HG02678 (cell line): ENCODE measurements around the gene SIGLEC7.

Experiments used
- ATAC-seq: cut with Tn5 transposase; IDR thresholded peaks from one replicate; pipeline ENCODE4 v1.9.1; 2021; ENCODE audit warnings: mild to moderate bottlenecking, moderate library complexity; ENCODE audit not compliant: unreplicated experiment

The SIGLEC7 gene

DNA sequence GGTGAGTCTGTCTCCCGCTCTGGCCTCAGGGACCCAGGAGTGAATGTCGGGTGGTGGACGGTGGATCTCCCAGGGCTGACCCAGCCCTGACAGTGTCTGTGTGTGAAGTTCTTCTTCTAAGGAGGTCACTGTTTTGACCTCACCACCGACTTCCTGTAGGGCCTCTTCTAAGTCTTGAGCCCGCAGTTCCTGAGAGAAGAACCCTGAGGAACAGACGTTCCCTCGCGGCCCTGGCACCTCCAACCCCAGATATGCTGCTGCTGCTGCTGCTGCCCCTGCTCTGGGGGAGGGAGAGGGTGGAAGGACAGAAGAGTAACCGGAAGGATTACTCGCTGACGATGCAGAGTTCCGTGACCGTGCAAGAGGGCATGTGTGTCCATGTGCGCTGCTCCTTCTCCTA lies at the start of gene SIGLEC7:
Gene SIGLEC7 (plus strand): TSS at position 183 of the 400 bp plus-strand sequence. CDS start 69 bp downstream, at position 252.
- no peak for ATAC-seq

DNA sequence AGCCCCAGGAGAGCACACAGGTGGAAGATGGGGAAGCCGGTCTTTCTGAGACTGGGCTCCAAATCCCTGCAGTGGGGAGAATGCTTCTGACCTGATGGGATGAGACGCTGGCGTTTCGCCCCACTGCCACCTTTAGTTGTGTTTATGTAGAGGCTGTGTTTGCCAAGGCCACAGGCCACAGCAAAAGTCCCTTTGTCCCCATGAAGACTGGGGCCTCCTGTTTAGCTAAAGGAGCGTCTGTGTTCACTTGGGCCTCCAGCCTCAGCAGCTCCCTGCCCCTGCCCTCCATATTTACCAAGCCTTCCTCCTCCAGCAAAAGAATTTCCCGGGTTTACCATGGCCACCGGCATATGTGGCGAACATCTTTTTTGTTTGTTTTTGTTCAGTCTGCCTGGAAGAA lies 49.0 kb upstream of the SIGLEC7 start:
- no peak for ATAC-seq

- no peak for ATAC-seq
These were observed 48.4 kb upstream of the SIGLEC7 start for GRCh38 chr19:51093510-51094345.

DNA sequence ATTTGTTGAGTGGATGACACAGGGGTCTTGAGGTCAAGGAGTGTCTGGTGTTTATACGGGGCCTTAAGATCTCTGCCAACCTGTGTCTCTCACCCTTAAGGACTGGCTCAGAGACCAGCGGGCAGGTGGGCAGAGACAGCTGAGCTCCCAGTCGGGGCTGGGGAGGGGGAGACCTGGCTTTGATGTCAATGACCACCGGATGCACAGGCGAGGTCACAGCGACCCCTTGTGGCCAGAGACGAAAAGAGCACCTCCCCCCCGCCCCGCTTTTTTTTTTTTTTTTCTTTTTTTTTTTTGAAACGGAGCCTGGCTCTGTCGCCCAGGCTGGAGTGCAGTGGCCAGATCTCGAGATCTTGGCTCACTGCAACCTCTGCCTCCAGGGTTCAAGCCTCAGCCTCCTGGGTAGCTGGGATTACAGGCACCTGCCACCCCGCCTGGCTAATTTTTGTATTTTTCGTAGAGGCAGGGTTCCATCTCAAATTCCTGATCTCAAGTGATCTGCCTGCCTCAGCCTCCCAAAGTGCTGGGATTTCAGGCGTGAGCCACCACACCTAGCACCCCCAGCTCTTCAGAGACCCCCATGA lies 47.3 kb upstream of the SIGLEC7 start:
- no peak for ATAC-seq

- no peak for ATAC-seq
These were observed 45.5 kb upstream of the SIGLEC7 start for GRCh38 chr19:51096473-51097165.

DNA sequence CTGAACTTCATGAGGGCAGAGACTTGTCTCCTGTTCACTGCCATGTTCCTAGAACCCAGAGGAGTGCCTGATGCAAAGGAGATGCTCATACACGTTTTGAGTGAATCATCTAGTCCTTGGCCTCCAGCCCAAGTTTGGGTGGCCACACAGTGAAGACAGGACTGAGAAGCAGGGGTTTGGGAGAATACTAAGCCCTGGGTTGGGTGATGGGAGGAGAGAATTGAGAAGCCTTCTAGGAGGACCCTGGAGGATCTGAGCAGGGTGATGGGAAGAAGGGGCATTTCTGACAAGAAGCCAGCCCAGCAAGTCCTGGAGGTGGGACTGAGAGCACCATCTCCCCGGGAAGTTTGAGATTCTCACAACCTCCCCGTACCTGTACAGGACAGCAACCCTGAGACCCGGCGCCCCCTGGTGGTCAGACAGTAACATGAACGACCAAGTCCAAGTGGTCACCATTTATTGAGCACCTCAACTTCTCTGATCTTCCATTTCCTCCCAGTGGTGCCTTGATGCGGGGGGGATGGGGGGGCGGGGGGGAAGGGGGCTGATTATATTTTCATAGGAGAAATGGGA lies 44.8 kb upstream of the SIGLEC7 start:
- no peak for ATAC-seq

- no peak for ATAC-seq
These were observed 44.3 kb upstream of the SIGLEC7 start for GRCh38 chr19:51097796-51098195.

DNA sequence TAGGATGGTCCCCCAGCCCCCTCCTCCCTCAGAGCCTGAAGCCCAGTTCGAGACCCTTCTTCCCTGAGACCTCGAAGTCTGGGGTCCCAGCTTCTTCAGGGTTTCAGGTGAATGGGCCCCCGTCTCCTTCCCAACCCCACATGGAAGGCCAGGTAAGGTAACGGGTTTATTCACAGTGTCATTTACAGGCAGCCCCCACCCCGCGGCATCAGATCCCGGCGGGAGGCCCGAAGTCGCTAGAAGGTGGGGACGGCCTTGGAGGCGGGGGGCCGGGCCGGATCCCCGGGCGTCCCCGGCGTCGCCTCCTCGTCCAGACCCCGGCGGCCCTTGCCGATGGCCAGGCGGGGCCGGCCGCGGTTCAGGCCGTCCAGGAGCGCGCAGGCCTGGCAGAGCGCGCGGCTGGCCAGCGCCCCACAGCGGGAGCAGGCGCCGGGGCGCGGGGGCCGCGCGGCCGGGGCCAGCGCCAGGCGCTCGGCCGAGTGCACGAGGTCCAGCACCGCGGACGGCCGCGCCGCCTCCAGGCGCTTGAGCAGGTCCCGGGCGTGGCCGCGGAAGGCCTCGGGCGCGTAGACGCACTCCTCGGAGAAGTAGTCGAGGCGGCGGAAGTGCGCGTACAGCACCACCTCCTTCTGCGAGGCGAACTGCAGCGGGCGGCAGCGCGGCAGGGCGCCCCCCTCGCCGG lies 43.6 kb upstream of the SIGLEC7 start:
- no peak for ATAC-seq

- ATAC-seq = no peak
These were observed 43.1 kb upstream of the SIGLEC7 start for GRCh38 chr19:51099047-51099382.

GRCh38 chr19:51100601-51101000 lies 41.5 kb upstream of the SIGLEC7 start:
- ATAC-seq = no peak

- ATAC-seq = no peak
These were observed 40.8 kb upstream of the SIGLEC7 start for GRCh38 chr19:51101171-51101865.

DNA sequence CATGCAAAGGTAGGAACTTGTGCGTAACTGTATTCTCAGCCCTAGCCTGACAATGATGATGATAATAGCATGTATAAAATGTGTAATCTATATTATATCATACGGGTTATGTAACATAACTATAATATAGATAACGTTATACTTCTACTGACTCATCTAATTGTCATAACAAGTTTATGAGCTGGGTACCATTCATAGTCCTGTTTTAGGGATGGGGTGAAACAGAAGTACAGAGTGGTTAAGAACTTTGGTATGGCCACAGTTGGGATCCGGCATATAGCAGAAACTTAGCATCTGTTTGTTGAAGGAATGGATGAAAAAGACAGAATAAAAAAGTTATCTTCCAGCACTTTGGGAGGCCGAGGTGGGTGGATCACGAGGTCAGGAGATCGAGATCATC lies 39.1 kb upstream of the SIGLEC7 start:
- ATAC-seq = no peak

- no peak for ATAC-seq
These were observed 38.2 kb upstream of the SIGLEC7 start for GRCh38 chr19:51103926-51104341.

GRCh38 chr19:51107406-51108065 lies 34.6 kb upstream of the SIGLEC7 start:
- ATAC-seq = peak; percentile 6

DNA sequence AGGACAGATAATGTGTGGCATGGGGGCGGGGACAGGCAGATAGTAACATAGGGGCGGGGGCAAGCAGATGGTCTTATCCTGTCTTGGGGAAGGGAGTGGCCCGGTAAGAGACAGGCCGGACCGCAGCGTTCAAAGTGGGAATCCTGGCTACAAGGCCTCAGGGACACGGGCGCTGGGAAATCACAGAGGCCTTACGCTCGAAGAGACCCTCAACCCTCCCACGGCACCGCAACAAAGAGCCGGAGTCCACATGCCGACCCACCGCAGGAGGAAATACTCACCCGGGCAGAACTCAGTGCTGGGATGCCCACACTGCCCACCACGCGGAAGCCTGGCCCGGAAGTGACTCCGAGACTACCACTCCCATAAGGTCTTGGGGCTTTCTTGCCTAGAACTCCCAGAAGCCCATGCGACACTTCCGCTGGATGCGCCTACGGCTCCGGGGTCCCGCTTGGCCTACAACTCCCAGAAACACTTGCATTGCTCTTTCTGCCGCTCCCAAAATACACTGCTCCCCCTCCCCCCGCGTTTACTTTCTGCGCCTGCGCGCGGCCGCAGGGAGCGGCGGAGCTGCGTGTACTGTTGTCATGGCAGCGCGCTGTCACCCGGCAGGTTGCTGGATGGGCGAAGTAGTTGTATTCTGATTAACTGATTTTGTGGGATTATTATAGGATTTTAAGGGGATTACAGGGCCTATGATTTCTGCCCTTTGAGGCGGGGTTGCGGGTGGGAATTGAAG lies 33.9 kb upstream of the SIGLEC7 start, which contains the start of gene CTU1:
Gene CTU1 (minus strand): TSS at position 344 of the 739 bp plus-strand sequence. CDS start 3,840 bp downstream, outside the sequence.
- peak; percentile 96 for ATAC-seq

GRCh38 chr19:51108805-51109146 lies 33.3 kb upstream of the SIGLEC7 start:
- peak; percentile 32 for ATAC-seq

DNA sequence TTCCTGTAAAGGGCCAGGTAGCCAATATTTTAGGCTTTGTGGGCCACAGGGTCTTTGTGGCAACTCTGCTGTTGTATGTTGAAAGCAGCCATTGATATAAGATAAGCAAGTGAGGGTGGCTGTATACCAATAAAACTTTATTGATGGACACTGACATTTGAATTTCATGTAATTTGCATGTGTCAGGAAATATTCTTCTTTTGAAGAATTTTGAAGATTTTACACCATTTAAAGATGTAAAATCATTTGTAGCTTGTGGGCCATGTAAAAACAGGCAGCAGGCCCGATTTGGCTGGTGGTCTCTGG lies 31.5 kb upstream of the SIGLEC7 start:
- no peak for ATAC-seq

DNA sequence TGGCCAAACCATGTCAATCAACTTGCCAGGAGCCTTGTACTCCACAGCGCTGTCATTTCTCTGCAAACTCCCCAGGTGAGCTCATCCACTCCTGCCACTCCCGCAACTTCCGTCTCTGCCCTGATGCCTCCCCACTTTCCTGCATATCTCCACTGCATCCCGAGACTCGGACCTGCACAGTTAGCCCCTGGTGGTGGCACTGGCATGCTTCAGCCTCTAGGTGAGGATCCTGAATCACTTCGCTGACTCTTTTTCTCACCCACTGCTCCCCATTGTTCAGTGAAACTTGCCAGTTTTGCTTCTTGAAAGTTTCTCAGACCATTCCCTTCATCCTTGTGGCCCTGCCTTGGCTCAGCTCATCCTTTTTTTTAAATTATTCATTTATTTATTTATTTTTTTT lies 30.5 kb upstream of the SIGLEC7 start:
- no peak for ATAC-seq

- no peak for ATAC-seq
These were observed 27.9 kb upstream of the SIGLEC7 start for GRCh38 chr19:51114087-51114729.
